Smooth muscle cell (in vitro differentiated cells): ENCODE measurements around the gene FGD3. TPM values are rescaled to one million over a fixed set of nuclear protein-coding genes. Genes with fewer than 3 reads are reported as not detected.

Experiments used
- DNase-seq: peaks from one replicate; lab custom pipeline; 2025; ENCODE audit not compliant: unreplicated experiment; lab: John Stamatoyannopoulos, UW
- H2AFZ ChIP-seq: fragments of 200-600 bp; sonication (generic); 2 replicates; pipeline ENCODE4 v1.6.0; 2016; ENCODE audit warnings: antibody characterized with exemption, low read depth, mild to moderate bottlenecking
- H3F3A ChIP-seq: fragments of 200-600 bp; sonication (generic); 2 replicates; pipeline ENCODE4 v1.6.0; 2017; ENCODE audit warnings: antibody characterized with exemption, low read depth
- H3K27ac ChIP-seq: fragments of 200-600 bp; sonication (generic); 2 replicates; pipeline ENCODE4 v1.5.1; 2016; ENCODE audit warnings: low read depth, mild to moderate bottlenecking
- H3K27me3 ChIP-seq: fragments of 200-600 bp; sonication (generic); 2 replicates; pipeline ENCODE4 v1.6.1; 2016; ENCODE audit warnings: low read depth, mild to moderate bottlenecking
- H3K36me3 ChIP-seq: fragments of 200-600 bp; sonication (generic); 2 replicates; pipeline ENCODE4 v1.5.1; 2016; ENCODE audit warnings: low read depth
- H3K4me1 ChIP-seq: fragments of 200-600 bp; sonication (generic); 2 replicates; pipeline ENCODE4 v1.5.1; 2016; ENCODE audit warnings: low read depth
- H3K4me2 ChIP-seq: fragments of 200-600 bp; sonication (generic); 2 replicates; pipeline ENCODE4 v1.6.0; 2016; ENCODE audit warnings: mild to moderate bottlenecking
- H3K4me3 ChIP-seq: fragments of 200-600 bp; sonication (generic); 2 replicates; pipeline ENCODE4 v1.5.1; 2016; ENCODE audit warnings: mild to moderate bottlenecking
- H3K79me2 ChIP-seq: fragments of 200-600 bp; sonication (generic); 2 replicates; pipeline ENCODE4 v1.6.0; 2016; ENCODE audit warnings: low read depth, mild to moderate bottlenecking
- H3K9ac ChIP-seq: fragments of 200-600 bp; sonication (generic); 2 replicates; pipeline ENCODE4 v1.6.0; 2016; ENCODE audit warnings: low read depth
- H3K9me3 ChIP-seq: fragments of 200-600 bp; sonication (generic); replicated peaks from 2 replicates; pipeline ENCODE4 v1.5.1; 2016; ENCODE audit warnings: low read depth
- H4K20me1 ChIP-seq: fragments of 200-600 bp; sonication (generic); 2 replicates; pipeline ENCODE4 v1.6.0; 2016; ENCODE audit warnings: low read depth
- CTCF ChIP-seq: fragments of 200-600 bp; sonication (generic); IDR thresholded peaks from 2 replicates; pipeline ENCODE4 v1.5.1; 2017; ENCODE audit warnings: borderline replicate concordance, mild to moderate bottlenecking, antibody characterized with exemption; ENCODE audit not compliant: insufficient read depth, poor library complexity, severe bottlenecking
- WGBS: methylation state at CpG from one replicate; pipeline ENCODE4 v1.1.7; 2016; ENCODE audit warnings: low lambda C conversion rate; 5-methylcytosine and 5-hydroxymethylcytosine counted together
- polyA plus RNA-seq: library from polyadenylated mRNA; unstranded; fragments of >200 nt; fragmentation: Nextera tagmentation; extraction: Ambion mirVana; gene quantifications from 2 replicates; pipeline ENCODE4 v1.2.1, GENCODE V29; 2016
- total RNA-seq: library from RNA; depleted of rRNA; stranded (reverse); fragments of >200 nt; gene quantifications from 2 replicates; pipeline ENCODE4 v1.2.3, GENCODE V29; 2014

The FGD3 gene
- total and polyA plus RNA-seq, 2 experiments from 2014 or later, result 1.1 to 2.1 TPM

GRCh38 chr9:93023521-93023815 is 76.1 kb downstream of the FGD3 start:
- Histone ChIP-seq H3K9me3 (no peaks in the 10 kb centered on the region), H2AFZ (no peak overlapping the region), H4K20me1 (no peaks in the 10 kb centered on the region), H3K79me2 (no peaks in the 10 kb centered on the region), H3K36me3 (no peaks in the 10 kb centered on the region), H3K27ac (no peak overlapping the region), H3K4me3 (no peak overlapping the region), H3K4me1 (no peaks in the 10 kb centered on the region), H3F3A (no peaks in the 10 kb centered on the region), H3K4me2 (no peak overlapping the region), H3K27me3 (no peaks in the 10 kb centered on the region), H3K9ac (no peak overlapping the region)
- TF ChIP-seq CTCF, result no peak
- WGBS, result 80% methylated on average over 4 of the region's 4 CpGs
- DNase-seq, result no peak

GRCh38 chr9:93024646-93024910 is 77.3 kb downstream of the FGD3 start:
- H3K9me3 ChIP-seq, result no peaks in the 10 kb centered on the region
- WGBS, result 82% methylated on average over 4 of the region's 4 CpGs
- no peaks in the 10 kb centered on the region for H3F3A ChIP-seq
- DNase-seq, result no peak
- no peak overlapping the region for H3K27ac ChIP-seq
- no peaks in the 10 kb centered on the region for H4K20me1 ChIP-seq
- no peak overlapping the region for H3K4me3 ChIP-seq
- H3K4me1 ChIP-seq, result no peaks in the 10 kb centered on the region
- H3K9ac ChIP-seq, result no peak overlapping the region
- H3K79me2 ChIP-seq, result no peaks in the 10 kb centered on the region
- no peak overlapping the region for H2AFZ ChIP-seq
- H3K27me3 ChIP-seq, result no peaks in the 10 kb centered on the region
- no peak for TF ChIP-seq CTCF
- no peak overlapping the region for H3K4me2 ChIP-seq
- no peaks in the 10 kb centered on the region for H3K36me3 ChIP-seq

GRCh38 chr9:93024986-93025630 is 77.8 kb downstream of the FGD3 start:
- Histone ChIP-seq H3K79me2 (no peaks in the 10 kb centered on the region), H3K9me3 (no peaks in the 10 kb centered on the region), H4K20me1 (no peaks in the 10 kb centered on the region), H3F3A (no peaks in the 10 kb centered on the region), H3K4me1 (no peaks in the 10 kb centered on the region), H3K36me3 (no peaks in the 10 kb centered on the region), H3K9ac (no peak overlapping the region), H3K27ac (no peak overlapping the region), H3K27me3 (no peaks in the 10 kb centered on the region), H3K4me2 (no peak overlapping the region), H2AFZ (no peak overlapping the region), H3K4me3 (no peak overlapping the region)
- DNase-seq, result no peak
- TF ChIP-seq CTCF, result no peak
- WGBS, result 94% methylated on average over 11 of the region's 11 CpGs

GRCh38 chr9:93025736-93026135 is 78.4 kb downstream of the FGD3 start:
- no peaks in the 10 kb centered on the region for H4K20me1 ChIP-seq
- H3K4me3 ChIP-seq, result no peak overlapping the region
- 84% methylated on average over 8 of the region's 8 CpGs for WGBS
- no peaks in the 10 kb centered on the region for H3F3A ChIP-seq
- H3K36me3 ChIP-seq, result no peaks in the 10 kb centered on the region
- DNase-seq, result no peak
- H3K27ac ChIP-seq, result no peak overlapping the region
- no peak overlapping the region for H2AFZ ChIP-seq
- H3K4me1 ChIP-seq, result no peaks in the 10 kb centered on the region
- H3K79me2 ChIP-seq, result no peaks in the 10 kb centered on the region
- H3K27me3 ChIP-seq, result no peaks in the 10 kb centered on the region
- H3K9me3 ChIP-seq, result no peaks in the 10 kb centered on the region
- no peak overlapping the region for H3K9ac ChIP-seq
- H3K4me2 ChIP-seq, result no peak overlapping the region
- no peak for TF ChIP-seq CTCF
